IMR-90 (cell line): ENCODE measurements around the gene RPUSD2. TPM values are rescaled to one million over a fixed set of nuclear protein-coding genes. Genes with fewer than 3 reads are reported as not detected.

ENCODE experiments used
- ATAC-seq: fragments of 200-7000 bp; cut with Tn5 transposase; 2 replicates; pipeline ENCODE4 v1.9.1; 2020; ENCODE audit warnings: low read depth, mild to moderate bottlenecking, moderate library complexity
- BruUV-seq: library from RNA; stranded (reverse); fragments of 400-500 nt; replicated peaks from 2 replicates; lab custom pipeline; 2021; lab: Mats Ljungman, UMichigan
- CTCF ChIA-PET: fragments of 300-600 bp; formaldehyde crosslinking; extraction: SDS; loops from one replicate; lab custom pipeline; 2021; ENCODE audit warnings: antibody characterized with exemption; lab: Yijun Ruan, JAX
- POLR2A ChIA-PET: fragments of 300-600 bp; sonication (Branson Sonifier 250); formaldehyde crosslinking; loops from one replicate; lab custom pipeline; 2022; ENCODE audit warnings: antibody characterized with exemption; ENCODE audit not compliant: unreplicated experiment; lab: Charles Lee
- DNase-seq: peaks from one replicate; pipeline ENCODE4 v3.0.0; 2013
- H2AFZ ChIP-seq: replicated peaks from 2 replicates; pipeline ENCODE3; 2013; ENCODE audit warnings: low read length, mild to moderate bottlenecking; ENCODE audit not compliant: poor library complexity
- H2AK5ac ChIP-seq: 2 replicates; pipeline ENCODE4 v1.6.1; 2013; ENCODE audit warnings: low read depth, low read length, inconsistent platforms
- H2AK9ac ChIP-seq: replicated peaks from 2 replicates; pipeline ENCODE3; 2013; ENCODE audit warnings: mild to moderate bottlenecking, low read depth, low read length, moderate library complexity; ENCODE audit not compliant: poor library complexity
- H2BK120ac ChIP-seq: 2 replicates; pipeline ENCODE4 v1.6.1; 2013; ENCODE audit warnings: low read depth, low read length, inconsistent platforms
- H2BK15ac ChIP-seq: 3 replicates; pipeline ENCODE4 v1.6.1; 2013; ENCODE audit warnings: low read depth, low read length, inconsistent platforms
- H2BK20ac ChIP-seq: 2 replicates; pipeline ENCODE4 v1.6.1; 2013; ENCODE audit warnings: low read depth, mild to moderate bottlenecking, inconsistent platforms, low read length, moderate library complexity
- H2BK5ac ChIP-seq: 2 replicates; pipeline ENCODE4 v1.6.1; 2013; ENCODE audit warnings: mild to moderate bottlenecking, low read depth, low read length, inconsistent platforms; ENCODE audit not compliant: poor library complexity, severe bottlenecking
- H3K14ac ChIP-seq: replicated peaks from 2 replicates; pipeline ENCODE4 v1.6.1; 2013; ENCODE audit warnings: low read depth, low read length, inconsistent platforms
- H3K18ac ChIP-seq: 2 replicates; pipeline ENCODE4 v1.6.1; 2013; ENCODE audit warnings: low read depth, low read length, control low read depth
- H3K23ac ChIP-seq: 2 replicates; pipeline ENCODE4 v1.6.1; 2013; ENCODE audit warnings: low read depth, low read length, inconsistent platforms
- H3K27ac ChIP-seq: 2 replicates; pipeline ENCODE4 v1.5.1; 2013; ENCODE audit warnings: mild to moderate bottlenecking, control low read depth, low read length; ENCODE audit not compliant: insufficient read depth
- H3K27me3 ChIP-seq: 2 replicates; pipeline ENCODE4 v1.6.1; 2013; ENCODE audit warnings: low read length; ENCODE audit not compliant: control insufficient read depth, insufficient read depth
- H3K36me3 ChIP-seq: 2 replicates; pipeline ENCODE4 v1.6.1; 2013; ENCODE audit warnings: low read length, mixed read lengths; ENCODE audit not compliant: control insufficient read depth, insufficient read depth
- H3K4ac ChIP-seq: 2 replicates; pipeline ENCODE4 v1.6.1; 2013; ENCODE audit warnings: low read depth, low read length, inconsistent platforms
- H3K4me1 ChIP-seq: 2 replicates; pipeline ENCODE4 v1.6.1; 2013; ENCODE audit warnings: low read length, mixed read lengths; ENCODE audit not compliant: control insufficient read depth, insufficient read depth
- H3K4me2 ChIP-seq: 2 replicates; pipeline ENCODE4 v1.6.1; 2013; ENCODE audit warnings: low read depth, mild to moderate bottlenecking, control low read depth, low read length, moderate library complexity
- H3K4me3 ChIP-seq: 2 replicates; pipeline ENCODE4 v1.5.1; 2013; ENCODE audit warnings: low read depth, mild to moderate bottlenecking, control low read depth, low read length, moderate library complexity; ENCODE audit not compliant: insufficient read depth
- H3K56ac ChIP-seq: 2 replicates; pipeline ENCODE4 v1.6.1; 2013; ENCODE audit warnings: low read length, inconsistent platforms; ENCODE audit not compliant: insufficient read depth; ENCODE audit errors: extremely low read depth
- H3K79me1 ChIP-seq, 2 experiments: 2 replicates each; pipeline ENCODE4 v1.6.1; 2013; ENCODE audit warnings: low read length in 2 of 2, inconsistent platforms in 1 of 2, low read depth in 1 of 2
- H3K9ac ChIP-seq: 2 replicates; pipeline ENCODE4 v1.6.1; 2013; ENCODE audit warnings: low read depth, low read length, control low read depth
- H3K9me1 ChIP-seq: 2 replicates; pipeline ENCODE4 v1.6.1; 2013; ENCODE audit warnings: low read length, inconsistent platforms; ENCODE audit not compliant: insufficient read depth
- H3K9me3 ChIP-seq: 2 replicates; pipeline ENCODE4 v1.6.1; 2013; ENCODE audit warnings: low read length; ENCODE audit not compliant: control insufficient read depth, insufficient read depth
- H4K20me1 ChIP-seq: 2 replicates; pipeline ENCODE4 v1.6.1; 2013; ENCODE audit warnings: low read length, inconsistent platforms; ENCODE audit not compliant: insufficient read depth
- H4K5ac ChIP-seq: 2 replicates; pipeline ENCODE4 v1.6.1; 2013; ENCODE audit warnings: mild to moderate bottlenecking, low read depth, low read length, control low read depth
- H4K8ac ChIP-seq, 2 experiments: 2 replicates each; pipeline ENCODE4 v1.6.1; 2013; ENCODE audit warnings: low read depth in 2 of 2, low read length in 2 of 2, control low read depth in 1 of 2, inconsistent platforms in 1 of 2
- H4K91ac ChIP-seq: 2 replicates; pipeline ENCODE4 v1.6.1; 2013; ENCODE audit warnings: low read depth, low read length, inconsistent platforms; ENCODE audit not compliant: insufficient read depth
- BHLHE40 ChIP-seq: fragments of 150-350 bp; IDR thresholded peaks from 2 replicates; pipeline ENCODE4 v1.6.1; 2016; ENCODE audit warnings: mild to moderate bottlenecking, low read depth, low read length
- FOS ChIP-seq: fragments of 150-350 bp; IDR thresholded peaks from 2 replicates; pipeline ENCODE4 v1.6.1; 2016; ENCODE audit warnings: low read depth, low read length
- MAZ ChIP-seq: IDR thresholded peaks from 2 replicates; pipeline ENCODE4 v1.6.1; 2012; ENCODE audit warnings: low read depth, mild to moderate bottlenecking, low read length, improper control_type of control experiment, moderate library complexity, borderline replicate concordance
- NFE2L2 ChIP-seq: fragments of 150-350 bp; IDR thresholded peaks from 2 replicates; pipeline ENCODE4 v1.6.1; 2016; ENCODE audit warnings: low read depth, mild to moderate bottlenecking, low read length
- RAD21 ChIP-seq: IDR thresholded peaks from 2 replicates; pipeline ENCODE4 v1.6.1; 2012; ENCODE audit warnings: low read length, improper control_type of control experiment
- RCOR1 ChIP-seq: IDR thresholded peaks from 2 replicates; pipeline ENCODE4 v1.6.1; 2012; ENCODE audit warnings: mild to moderate bottlenecking, low read length, improper control_type of control experiment; ENCODE audit not compliant: insufficient replicate concordance
- RFX5 ChIP-seq: IDR thresholded peaks from 2 replicates; pipeline ENCODE4 v1.8.0; 2012; ENCODE audit warnings: low read depth, mild to moderate bottlenecking, low read length, moderate library complexity
- SMC3 ChIP-seq: fragments of 150-350 bp; IDR thresholded peaks from 2 replicates; pipeline ENCODE4 v1.6.1; 2016; ENCODE audit warnings: low read depth, mild to moderate bottlenecking, antibody characterized with exemption, low read length, moderate library complexity
- WGBS, 2 experiments: methylation state at CpG; one replicate each; pipeline versions ENCODE4 v1.1.5 to v1.1.7; 2013; ENCODE audit warnings: missing lambda C conversion rate in 2 of 2; ENCODE audit not compliant: insufficient read length in 1 of 2; ENCODE audit errors: extremely low coverage in 2 of 2; 5-methylcytosine and 5-hydroxymethylcytosine counted together
- dilution Hi-C: fragments of 300-500 bp; cut with HindIII; formaldehyde crosslinking; loops from one replicate; pipeline ENCODE4 v1.14.3; 2018; ENCODE audit warnings: low sequenced_read_pairs; ENCODE audit not compliant: unreplicated experiment
- in situ Hi-C: fragments of 300-500 bp; cut with MboI; formaldehyde crosslinking; loops from 3 replicates; pipeline ENCODE4 v1.14.3; 2019; ENCODE audit warnings: low sequenced_read_pairs, inconsistent platforms, mixed read lengths
- intact Hi-C: fragments of 100-400 bp; cut with micrococcal nuclease; formaldehyde crosslinking; loops from 2 replicates; pipeline ENCODE4 v1.10.0; 2022
- polyA plus RNA-seq, 3 experiments: library from polyadenylated mRNA; depleted of rRNA; stranded (reverse); fragments of >200 nt; gene quantifications; 2 replicates each; pipeline ENCODE4 v1.2.3, GENCODE V29; 2012; ENCODE audit warnings: low replicate concordance in 1 of 3
- total RNA-seq: library from RNA; depleted of rRNA; stranded (reverse); fragments of >200 nt; gene quantifications from 2 replicates; pipeline ENCODE4 v1.2.3, GENCODE V29; 2012
- TF ChIP-seq, protein P1 (sequence below): fragments of 150-350 bp; IDR thresholded peaks from 2 replicates; pipeline ENCODE4 v1.6.1; 2016; ENCODE audit warnings: low read depth, mild to moderate bottlenecking, low read length, moderate library complexity, borderline replicate concordance
- TF ChIP-seq, protein P2 (sequence below): fragments of 150-350 bp; IDR thresholded peaks from 2 replicates; pipeline ENCODE4 v1.6.1; 2017; ENCODE audit warnings: mild to moderate bottlenecking, antibody characterized with exemption, low read length, low read depth
- TF ChIP-seq, protein P3 (sequence below): conservative IDR thresholded peaks from 2 replicates; pipeline ENCODE4 v1.5.1; 2012; ENCODE audit warnings: mild to moderate bottlenecking, low read depth, low read length, improper control_type of control experiment

The RPUSD2 gene
- total and polyA plus RNA-seq, 2 of the 4 experiments (the other 2 are of a cell fraction) = 7.4 to 13.4 TPM

DNA sequence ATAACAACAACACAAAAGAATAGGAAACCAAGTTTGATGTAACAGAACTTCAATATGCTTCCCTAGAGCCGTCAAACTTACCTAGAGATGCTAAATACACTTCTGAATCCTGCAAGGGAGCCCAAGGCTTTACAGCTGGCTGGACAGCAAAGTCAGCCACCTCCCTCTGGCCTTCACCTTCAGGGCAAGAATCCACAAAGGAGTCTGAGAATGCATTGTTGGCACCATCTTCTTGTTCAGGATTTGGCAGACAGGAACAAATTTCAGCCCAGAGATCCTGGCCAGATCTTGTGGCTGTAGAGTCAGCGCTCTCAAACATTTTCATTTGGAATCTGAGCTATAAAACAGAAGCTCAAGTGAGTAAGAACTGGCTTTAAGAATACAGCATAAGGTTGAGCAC lies 6.4 kb upstream of the RPUSD2 start:
- no peak overlapping the region for H4K8ac ChIP-seq
- dilution Hi-C loops = no loop called here
- no TSS peak for BruUV-seq
- no peak overlapping the region for H4K5ac ChIP-seq
- H3K4ac ChIP-seq = no peak overlapping the region
- no peak overlapping the region for H2BK20ac ChIP-seq
- H3K18ac ChIP-seq = no peak overlapping the region
- ChIA-PET CTCF (no interaction called here), POLR2A (no interaction called here)
- H3K4me2 ChIP-seq = no peak overlapping the region
- H3K56ac ChIP-seq = no peak overlapping the region
- H3K4me1 ChIP-seq = no peaks in the 10 kb centered on the region
- H3K27me3 ChIP-seq = no peaks in the 10 kb centered on the region
- H2AFZ ChIP-seq = no peak overlapping the region
- no CpG with 5 or more reads among the region's 2 CpGs for WGBS, 2 experiments
- H3K36me3 ChIP-seq = peaks cover 3% of the 10 kb centered on the region; the same call in 1 of the 2 replicates
- in situ Hi-C loops = no loop called here
- H2AK9ac ChIP-seq = no peak overlapping the region
- H2BK120ac ChIP-seq = no peak overlapping the region
- no peak for DNase-seq
- no peaks in the 10 kb centered on the region for H4K20me1 ChIP-seq
- no peak for ATAC-seq
- TF ChIP-seq MAZ (no peak), NFE2L2 (no peak), BHLHE40 (no peak), SMC3 (no peak), RAD21 (no peak), RFX5 (no peak), RCOR1 (no peak), FOS (no peak)
- TF ChIP-seq, protein P1, sequence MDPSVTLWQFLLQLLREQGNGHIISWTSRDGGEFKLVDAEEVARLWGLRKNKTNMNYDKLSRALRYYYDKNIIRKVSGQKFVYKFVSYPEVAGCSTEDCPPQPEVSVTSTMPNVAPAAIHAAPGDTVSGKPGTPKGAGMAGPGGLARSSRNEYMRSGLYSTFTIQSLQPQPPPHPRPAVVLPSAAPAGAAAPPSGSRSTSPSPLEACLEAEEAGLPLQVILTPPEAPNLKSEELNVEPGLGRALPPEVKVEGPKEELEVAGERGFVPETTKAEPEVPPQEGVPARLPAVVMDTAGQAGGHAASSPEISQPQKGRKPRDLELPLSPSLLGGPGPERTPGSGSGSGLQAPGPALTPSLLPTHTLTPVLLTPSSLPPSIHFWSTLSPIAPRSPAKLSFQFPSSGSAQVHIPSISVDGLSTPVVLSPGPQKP = no peak
- TF ChIP-seq, protein P2, sequence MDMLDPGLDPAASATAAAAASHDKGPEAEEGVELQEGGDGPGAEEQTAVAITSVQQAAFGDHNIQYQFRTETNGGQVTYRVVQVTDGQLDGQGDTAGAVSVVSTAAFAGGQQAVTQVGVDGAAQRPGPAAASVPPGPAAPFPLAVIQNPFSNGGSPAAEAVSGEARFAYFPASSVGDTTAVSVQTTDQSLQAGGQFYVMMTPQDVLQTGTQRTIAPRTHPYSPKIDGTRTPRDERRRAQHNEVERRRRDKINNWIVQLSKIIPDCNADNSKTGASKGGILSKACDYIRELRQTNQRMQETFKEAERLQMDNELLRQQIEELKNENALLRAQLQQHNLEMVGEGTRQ = no peak
- TF ChIP-seq, protein P3, sequence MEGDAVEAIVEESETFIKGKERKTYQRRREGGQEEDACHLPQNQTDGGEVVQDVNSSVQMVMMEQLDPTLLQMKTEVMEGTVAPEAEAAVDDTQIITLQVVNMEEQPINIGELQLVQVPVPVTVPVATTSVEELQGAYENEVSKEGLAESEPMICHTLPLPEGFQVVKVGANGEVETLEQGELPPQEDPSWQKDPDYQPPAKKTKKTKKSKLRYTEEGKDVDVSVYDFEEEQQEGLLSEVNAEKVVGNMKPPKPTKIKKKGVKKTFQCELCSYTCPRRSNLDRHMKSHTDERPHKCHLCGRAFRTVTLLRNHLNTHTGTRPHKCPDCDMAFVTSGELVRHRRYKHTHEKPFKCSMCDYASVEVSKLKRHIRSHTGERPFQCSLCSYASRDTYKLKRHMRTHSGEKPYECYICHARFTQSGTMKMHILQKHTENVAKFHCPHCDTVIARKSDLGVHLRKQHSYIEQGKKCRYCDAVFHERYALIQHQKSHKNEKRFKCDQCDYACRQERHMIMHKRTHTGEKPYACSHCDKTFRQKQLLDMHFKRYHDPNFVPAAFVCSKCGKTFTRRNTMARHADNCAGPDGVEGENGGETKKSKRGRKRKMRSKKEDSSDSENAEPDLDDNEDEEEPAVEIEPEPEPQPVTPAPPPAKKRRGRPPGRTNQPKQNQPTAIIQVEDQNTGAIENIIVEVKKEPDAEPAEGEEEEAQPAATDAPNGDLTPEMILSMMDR = no peak
- no peak overlapping the region for H2AK5ac ChIP-seq
- no peak overlapping the region for H3K14ac ChIP-seq
- intact Hi-C loops = no loop called here
- H3K79me1 ChIP-seq = peaks cover 15 to 36% of the 10 kb centered on the region in 2 experiments
- H3K9ac ChIP-seq = no peak overlapping the region
- H3K27ac ChIP-seq = no peak overlapping the region
- no peak overlapping the region for H2BK5ac ChIP-seq
- no peak overlapping the region for H4K91ac ChIP-seq
- 0 out of 2 replicates have a peak, but pooled peaks cover 5% of the 10 kb centered on the region for H3K9me1 ChIP-seq
- no peak overlapping the region for H3K4me3 ChIP-seq
- no peak overlapping the region for H2BK15ac ChIP-seq
- no peaks in the 10 kb centered on the region for H3K9me3 ChIP-seq
- no peak overlapping the region for H3K23ac ChIP-seq
